Fibroblast of lung (primary cell): ENCODE measurements around the gene RRBP1. TPM values are rescaled to one million over a fixed set of nuclear protein-coding genes. Genes with fewer than 3 reads are reported as not detected.
A peak's percentile ranks its signal among the peaks of the same experiment; 100 is the strongest.

ENCODE experiments used
- DNase-seq, 2 donors: peaks; one replicate each; pipeline versions ENCODE4 v3.0.0 to v3.0.0-alpha.2; 2010; ENCODE audit warnings: low read depth in 2 of 2
- H2AFZ ChIP-seq: 2 replicates; pipeline ENCODE4 v1.5.1; 2012; ENCODE audit warnings: low read length, control low read depth, inconsistent platforms
- H3K27ac ChIP-seq: 2 replicates; pipeline ENCODE4 v1.5.1; 2011; ENCODE audit warnings: low read length, control low read depth; ENCODE audit not compliant: insufficient read depth
- H3K27me3 ChIP-seq: 2 replicates; pipeline ENCODE4 v1.5.1; 2011; ENCODE audit warnings: mild to moderate bottlenecking, low read length; ENCODE audit not compliant: control insufficient read depth, insufficient read depth
- H3K36me3 ChIP-seq: 2 replicates; pipeline ENCODE4 v1.5.1; 2011; ENCODE audit warnings: low read length; ENCODE audit not compliant: control insufficient read depth, insufficient read depth
- H3K4me1 ChIP-seq: 2 replicates; pipeline ENCODE4 v1.5.1; 2011; ENCODE audit warnings: low read length; ENCODE audit not compliant: control insufficient read depth, insufficient read depth; ENCODE audit errors: extremely low read depth
- H3K4me2 ChIP-seq: 2 replicates; pipeline ENCODE4 v1.5.1; 2011; ENCODE audit warnings: low read length, control low read depth; ENCODE audit not compliant: insufficient read depth; ENCODE audit errors: extremely low read depth
- H3K4me3 ChIP-seq, 4 experiments: fragments of 200-600 bp in 1 of 4; sonication (generic) in 1 of 4; replicated peaks in 1 of 4; 2 replicates each; pipeline ENCODE4 v1.5.1; 2011 to 2016; ENCODE audit warnings: low read length in 4 of 4, low read depth in 3 of 4, mild to moderate bottlenecking in 3 of 4, control low read depth in 2 of 4, inconsistent platforms in 1 of 4, mixed read lengths in 1 of 4; ENCODE audit not compliant: insufficient read depth in 1 of 4; ENCODE audit errors: control extremely low read depth in 1 of 4
- H3K79me2 ChIP-seq: 2 replicates; pipeline ENCODE4 v1.5.1; 2012; ENCODE audit warnings: mild to moderate bottlenecking, low read length, inconsistent platforms; ENCODE audit not compliant: control insufficient read depth, insufficient read depth
- H3K9ac ChIP-seq: 2 replicates; pipeline ENCODE4 v1.5.1; 2011; ENCODE audit warnings: mild to moderate bottlenecking, low read length, control low read depth; ENCODE audit not compliant: insufficient read depth
- H3K9me3 ChIP-seq: 2 replicates; pipeline ENCODE4 v1.5.1; 2012; ENCODE audit warnings: low read depth, low read length; ENCODE audit not compliant: control insufficient read depth, insufficient read depth
- H4K20me1 ChIP-seq: 2 replicates; pipeline ENCODE4 v1.5.1; 2011; ENCODE audit warnings: low read length; ENCODE audit not compliant: control insufficient read depth, insufficient read depth; ENCODE audit errors: extremely low read depth
- EZH2 ChIP-seq: IDR thresholded peaks from 2 replicates; pipeline ENCODE4 v1.5.1; 2012; ENCODE audit warnings: low read length, control low read depth, mild to moderate bottlenecking; ENCODE audit errors: missing control alignments
- polyA plus RNA-seq, 2 donors: library from polyadenylated mRNA; depleted of rRNA in 1 of 2; stranded (reverse) in 1 of 2; unstranded in 1 of 2; fragments of >200 nt; gene quantifications; 2 replicates each; pipeline ENCODE4 v1.2.1, GENCODE V29; 2011 to 2012; ENCODE audit warnings: missing spikeins in 1 of 2
- total RNA-seq: library from RNA; depleted of rRNA; stranded (reverse); fragments of >200 nt; gene quantifications from 2 replicates; pipeline ENCODE4 v1.2.1, GENCODE V29; 2014
- TF ChIP-seq, protein P1 (sequence below), 2 donors: IDR thresholded peaks in 1 of 2; conservative IDR thresholded peaks in 1 of 2; 1 replicate in 1 of 2; 2 replicates in 1 of 2; pipeline ENCODE4 v1.5.1; 2011 to 2012; ENCODE audit warnings: low read length in 2 of 2, control low read depth in 1 of 2, inconsistent platforms in 1 of 2, low read depth in 1 of 2, mild to moderate bottlenecking in 1 of 2

The RRBP1 gene
- total and polyA plus RNA-seq, 2 donors (not counting 1 experiment from before 2014, with no cell fraction given): 169 to 233 TPM

DNA sequence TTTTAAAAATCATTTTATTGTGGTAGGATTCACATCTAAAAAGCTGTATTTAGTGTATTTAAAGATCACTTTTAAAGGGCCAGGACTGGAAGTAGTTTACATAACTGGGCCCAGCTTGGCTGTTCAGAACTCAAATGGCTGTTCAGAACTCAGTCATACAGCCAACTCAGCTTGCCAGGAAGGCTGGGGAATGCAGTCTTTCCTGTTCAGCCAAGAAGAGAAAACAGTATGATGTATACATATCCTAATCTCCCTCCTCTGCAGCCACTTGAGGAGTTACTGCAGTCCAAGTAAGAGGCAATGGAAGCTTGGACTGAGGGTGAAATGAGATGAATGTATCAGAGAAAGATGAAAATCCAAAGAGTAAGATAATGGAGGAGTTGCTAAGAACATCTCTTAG, 87.6 kb downstream of the RRBP1 start:
- Histone ChIP-seq H3K9ac (no peak overlapping the region), H3K4me1 (peaks cover 2% of the 10 kb centered on the region), H3K4me3 (no peak overlapping the region), H3K79me2 (peaks cover 95% of the 10 kb centered on the region), H3K4me2 (no peak overlapping the region), H4K20me1 (peaks cover 10% of the 10 kb centered on the region), H3K9me3 (no peaks in the 10 kb centered on the region), H3K36me3 (no peaks in the 10 kb centered on the region), H3K27me3 (no peaks in the 10 kb centered on the region), H3K27ac (no peak overlapping the region), H2AFZ (no peak overlapping the region)
- DNase-seq: peak; percentile 69 to 81
- TF ChIP-seq EZH2: no peak
- TF ChIP-seq, protein P1, sequence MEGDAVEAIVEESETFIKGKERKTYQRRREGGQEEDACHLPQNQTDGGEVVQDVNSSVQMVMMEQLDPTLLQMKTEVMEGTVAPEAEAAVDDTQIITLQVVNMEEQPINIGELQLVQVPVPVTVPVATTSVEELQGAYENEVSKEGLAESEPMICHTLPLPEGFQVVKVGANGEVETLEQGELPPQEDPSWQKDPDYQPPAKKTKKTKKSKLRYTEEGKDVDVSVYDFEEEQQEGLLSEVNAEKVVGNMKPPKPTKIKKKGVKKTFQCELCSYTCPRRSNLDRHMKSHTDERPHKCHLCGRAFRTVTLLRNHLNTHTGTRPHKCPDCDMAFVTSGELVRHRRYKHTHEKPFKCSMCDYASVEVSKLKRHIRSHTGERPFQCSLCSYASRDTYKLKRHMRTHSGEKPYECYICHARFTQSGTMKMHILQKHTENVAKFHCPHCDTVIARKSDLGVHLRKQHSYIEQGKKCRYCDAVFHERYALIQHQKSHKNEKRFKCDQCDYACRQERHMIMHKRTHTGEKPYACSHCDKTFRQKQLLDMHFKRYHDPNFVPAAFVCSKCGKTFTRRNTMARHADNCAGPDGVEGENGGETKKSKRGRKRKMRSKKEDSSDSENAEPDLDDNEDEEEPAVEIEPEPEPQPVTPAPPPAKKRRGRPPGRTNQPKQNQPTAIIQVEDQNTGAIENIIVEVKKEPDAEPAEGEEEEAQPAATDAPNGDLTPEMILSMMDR (conservative IDR thresholded peaks at IDR 0.05 in 1 of 2, IDR thresholded peaks at IDR 0.05 in 1 of 2; ENCODE audit: low read depth in 1 of 2, low read length in 2 of 2): no peak

GRCh38 chr20:17593902-17594301, 88.1 kb downstream of the RRBP1 start:
- H3K27ac ChIP-seq: no peak overlapping the region
- peaks cover 10% of the 10 kb centered on the region for H4K20me1 ChIP-seq
- no peak overlapping the region for H2AFZ ChIP-seq
- H3K9ac ChIP-seq: no peak overlapping the region
- no peaks in the 10 kb centered on the region for H3K36me3 ChIP-seq
- H3K9me3 ChIP-seq: no peaks in the 10 kb centered on the region
- H3K4me2 ChIP-seq: no peak overlapping the region
- no peak for DNase-seq
- no peaks in the 10 kb centered on the region for H3K27me3 ChIP-seq
- peaks cover 5% of the 10 kb centered on the region for H3K4me1 ChIP-seq
- peaks cover 94% of the 10 kb centered on the region for H3K79me2 ChIP-seq
- H3K4me3 ChIP-seq: no peak overlapping the region
- TF ChIP-seq, protein P1 (conservative IDR thresholded peaks at IDR 0.05 in 1 of 2, IDR thresholded peaks at IDR 0.05 in 1 of 2; ENCODE audit: low read depth in 1 of 2, low read length in 2 of 2): no peak
- TF ChIP-seq EZH2: no peak

DNA sequence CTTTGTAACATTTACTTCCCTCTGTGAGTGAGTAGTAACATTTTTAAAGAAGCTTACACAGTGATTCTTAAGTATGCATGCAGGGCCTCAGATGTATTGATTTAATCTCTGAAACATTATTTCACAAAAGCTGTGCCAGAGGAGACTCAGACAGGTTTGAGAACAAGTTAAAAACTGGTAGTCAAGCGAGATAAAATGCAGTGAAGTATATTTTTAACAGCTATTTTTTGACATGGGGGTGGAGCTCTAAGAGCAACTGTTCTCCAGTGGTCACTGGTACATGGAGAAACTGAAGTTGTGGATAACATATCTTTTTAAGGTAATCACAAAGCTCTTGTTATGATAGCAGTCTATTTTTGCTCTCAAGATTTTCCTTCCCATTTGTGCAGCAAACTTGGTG, 91.8 kb downstream of the RRBP1 start:
- Histone ChIP-seq H3K4me1 (peaks cover 5% of the 10 kb centered on the region), H3K27me3 (no peaks in the 10 kb centered on the region), H3K4me2 (no peak overlapping the region), H2AFZ (no peak overlapping the region), H3K79me2 (peaks cover 91% of the 10 kb centered on the region), H3K36me3 (no peaks in the 10 kb centered on the region), H3K4me3 (no peak overlapping the region), H3K9ac (no peak overlapping the region), H4K20me1 (peaks cover 15% of the 10 kb centered on the region), H3K27ac (no peak overlapping the region), H3K9me3 (no peaks in the 10 kb centered on the region)
- no peak for DNase-seq
- no peak for TF ChIP-seq EZH2
- TF ChIP-seq, protein P1 (conservative IDR thresholded peaks at IDR 0.05 in 1 of 2, IDR thresholded peaks at IDR 0.05 in 1 of 2; ENCODE audit: low read depth in 1 of 2, low read length in 2 of 2): no peak
